Measurements from ENCODE around the gene KCNC3. TPM values are rescaled to one million over a fixed set of nuclear protein-coding genes. Genes with fewer than 3 reads are reported as not detected.

KCNC3 gene
- not detected in 2 replicates for total RNA-seq

GRCh38 chr19:50329146-50329925 is at the start of gene KCNC3:
TSS of gene KCNC3 (minus strand) at chr19:50329377. CDS start at chr19:50329082, 295 bp downstream.

GRCh38 chr19:50376166-50377050 is 47.2 kb upstream of the KCNC3 start, which contains the start of gene NR1H2:
TSS of gene NR1H2 (plus strand) at chr19:50376457. CDS start at chr19:50377606, 1,149 bp downstream.

GRCh38 chr19:50365434-50366306 is 36.5 kb upstream of the KCNC3 start, which contains the start of gene NAPSA:
TSS of gene NAPSA (minus strand) at chr19:50365639. CDS start at chr19:50365621, 18 bp downstream.

Other genes with a start within 250 kb of the KCNC3 start
- not detected in 2 replicates for gene IZUMO2, start 166.1 kb downstream of the KCNC3 start, total RNA-seq
- not detected in 2 replicates for gene MYH14, start 125.8 kb downstream of the KCNC3 start, total RNA-seq
- gene NAPSA, start 36.3 kb upstream of the KCNC3 start, total RNA-seq, result 0.45 TPM in 1 of 2 replicates, not detected in the other
- gene NR1H2, start 47.1 kb upstream of the KCNC3 start, total RNA-seq, result 56.9 and 61.0 TPM in 2 replicates
- 65.6 and 72.8 TPM in 2 replicates for gene POLD1, start 55.0 kb upstream of the KCNC3 start, total RNA-seq
- gene SPIB, start 89.6 kb upstream of the KCNC3 start, total RNA-seq, result not detected in 2 replicates
- gene MYBPC2, start 103.5 kb upstream of the KCNC3 start, total RNA-seq, result not detected in 2 replicates
- 76.0 and 80.0 TPM in 2 replicates for gene EMC10, start 147.1 kb upstream of the KCNC3 start, total RNA-seq
- gene GARIN5A, start 147.5 kb upstream of the KCNC3 start, total RNA-seq, result 0.84 and 1.3 TPM in 2 replicates
- gene JOSD2, start 181.8 kb upstream of the KCNC3 start, total RNA-seq, result 40.2 and 41.6 TPM in 2 replicates
- gene ASPDH, start 184.5 kb upstream of the KCNC3 start, total RNA-seq, result not detected in 2 replicates
- gene LRRC4B, start 239.1 kb upstream of the KCNC3 start, total RNA-seq, result under 0.01 TPM in 1 of 2 replicates, not detected in the other

All from bronchus fibroblast of lung (primary cell).